ENCODE results near the gene EVC2.

- no peak for TF ChIP-seq CTCF (IDR thresholded peaks at IDR 0.05)
- no peak for TF ChIP-seq POLR2A (IDR thresholded peaks at IDR 0.05)
Observed at GRCh38 chr4:5517372-5517771, 191.0 kb downstream of the EVC2 start.

Data from lower leg skin (tissue), 3 donors.